Fibroblast of the aortic adventitia (primary cell): Measurements from ENCODE around the gene PLA2G2E. TPM values are rescaled to one million over a fixed set of nuclear protein-coding genes. Genes with fewer than 3 reads are reported as not detected.

ENCODE experiments used
- DNase-seq: peaks from one replicate; pipeline ENCODE4 v3.0.0-alpha.2; 2010; ENCODE audit warnings: low read depth
- H3K4me3 ChIP-seq: 2 replicates; pipeline ENCODE4 v1.5.1; 2011; ENCODE audit warnings: low read depth, mild to moderate bottlenecking, control low read depth, low read length, moderate library complexity
- total RNA-seq: library from RNA; depleted of rRNA; stranded (reverse); fragments of >200 nt; gene quantifications from 2 replicates; pipeline ENCODE4 v1.2.3, GENCODE V29; 2012; ENCODE audit warnings: low replicate concordance
- TF ChIP-seq, protein P1 (sequence below): IDR thresholded peaks from 2 replicates; pipeline ENCODE4 v1.5.1; 2011; ENCODE audit warnings: mild to moderate bottlenecking, low read length, control low read depth, inconsistent platforms; ENCODE audit not compliant: insufficient read depth

Gene PLA2G2E, protein sequence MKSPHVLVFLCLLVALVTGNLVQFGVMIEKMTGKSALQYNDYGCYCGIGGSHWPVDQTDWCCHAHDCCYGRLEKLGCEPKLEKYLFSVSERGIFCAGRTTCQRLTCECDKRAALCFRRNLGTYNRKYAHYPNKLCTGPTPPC
- not detected in 2 replicates for total RNA-seq

DNA sequence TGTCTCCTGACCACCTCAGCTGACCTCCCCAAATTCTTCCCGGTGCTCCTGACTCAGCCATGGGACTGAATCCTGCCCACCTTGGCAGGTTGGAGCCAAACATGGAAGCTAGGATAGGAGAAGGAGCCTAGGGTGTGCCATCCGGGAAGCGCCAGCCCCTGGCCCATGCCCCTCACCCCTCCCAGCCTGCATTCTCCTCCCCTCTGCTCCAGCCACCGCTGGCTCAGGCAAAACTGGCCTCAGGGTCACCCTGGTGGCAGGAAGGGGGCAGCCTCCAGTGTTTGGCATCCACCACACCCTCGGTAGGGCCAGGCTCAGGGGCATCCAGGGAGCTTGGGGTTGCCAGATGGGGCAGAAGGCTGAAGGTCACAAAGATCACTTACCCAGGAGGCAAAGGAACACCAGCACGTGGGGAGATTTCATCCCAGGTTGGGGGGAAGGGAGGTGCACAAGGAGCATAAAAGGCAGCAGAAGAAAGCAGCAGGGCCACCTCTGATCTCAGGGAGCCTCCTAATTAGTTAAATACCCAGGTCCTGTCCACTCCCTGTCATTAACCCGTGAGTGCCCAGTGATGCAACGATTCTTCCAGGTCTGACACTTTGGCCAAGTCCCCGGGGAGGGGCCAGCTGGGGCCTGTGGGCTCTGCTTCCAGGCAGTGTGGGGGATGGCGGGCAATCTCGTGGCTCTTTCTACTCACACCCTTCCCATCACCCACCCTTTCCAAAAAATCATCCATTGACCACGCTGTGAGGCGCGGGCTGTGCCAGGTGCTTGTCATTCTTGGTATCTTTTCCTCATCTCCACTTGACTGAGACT, at the start of gene PLA2G2E:
Gene PLA2G2E, minus strand, starts transcription at position 481 of the 816 bp plus-strand sequence. Its CDS starts 58 bp downstream, at position 423.
- H3K4me3 ChIP-seq = no peak within 1 kb of the TSS
- TF ChIP-seq, protein P1, sequence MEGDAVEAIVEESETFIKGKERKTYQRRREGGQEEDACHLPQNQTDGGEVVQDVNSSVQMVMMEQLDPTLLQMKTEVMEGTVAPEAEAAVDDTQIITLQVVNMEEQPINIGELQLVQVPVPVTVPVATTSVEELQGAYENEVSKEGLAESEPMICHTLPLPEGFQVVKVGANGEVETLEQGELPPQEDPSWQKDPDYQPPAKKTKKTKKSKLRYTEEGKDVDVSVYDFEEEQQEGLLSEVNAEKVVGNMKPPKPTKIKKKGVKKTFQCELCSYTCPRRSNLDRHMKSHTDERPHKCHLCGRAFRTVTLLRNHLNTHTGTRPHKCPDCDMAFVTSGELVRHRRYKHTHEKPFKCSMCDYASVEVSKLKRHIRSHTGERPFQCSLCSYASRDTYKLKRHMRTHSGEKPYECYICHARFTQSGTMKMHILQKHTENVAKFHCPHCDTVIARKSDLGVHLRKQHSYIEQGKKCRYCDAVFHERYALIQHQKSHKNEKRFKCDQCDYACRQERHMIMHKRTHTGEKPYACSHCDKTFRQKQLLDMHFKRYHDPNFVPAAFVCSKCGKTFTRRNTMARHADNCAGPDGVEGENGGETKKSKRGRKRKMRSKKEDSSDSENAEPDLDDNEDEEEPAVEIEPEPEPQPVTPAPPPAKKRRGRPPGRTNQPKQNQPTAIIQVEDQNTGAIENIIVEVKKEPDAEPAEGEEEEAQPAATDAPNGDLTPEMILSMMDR = no peak
- DNase-seq = no peak

DNA sequence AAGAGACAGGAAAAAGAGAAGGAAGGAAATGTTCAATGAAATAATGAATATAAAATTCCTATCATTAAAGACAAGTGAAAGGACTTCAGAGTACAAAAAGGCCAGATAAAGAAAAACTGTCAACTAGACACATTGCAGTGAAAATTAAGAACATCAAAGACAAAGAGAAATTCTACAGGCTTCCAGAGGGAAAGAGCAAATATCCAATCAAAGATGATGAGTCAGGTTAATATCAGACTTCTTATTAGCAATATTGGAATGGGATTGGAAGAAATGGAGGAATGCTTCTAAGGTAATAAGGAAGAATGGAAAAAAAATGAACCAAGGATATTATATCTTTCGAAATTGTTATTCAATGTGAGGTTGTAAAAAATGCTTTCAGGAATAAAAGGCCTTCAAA, 48.2 kb upstream of the PLA2G2E start:
- H3K4me3 ChIP-seq = no peak overlapping the region
- no peak for DNase-seq
- TF ChIP-seq, protein P1 = no peak

DNA sequence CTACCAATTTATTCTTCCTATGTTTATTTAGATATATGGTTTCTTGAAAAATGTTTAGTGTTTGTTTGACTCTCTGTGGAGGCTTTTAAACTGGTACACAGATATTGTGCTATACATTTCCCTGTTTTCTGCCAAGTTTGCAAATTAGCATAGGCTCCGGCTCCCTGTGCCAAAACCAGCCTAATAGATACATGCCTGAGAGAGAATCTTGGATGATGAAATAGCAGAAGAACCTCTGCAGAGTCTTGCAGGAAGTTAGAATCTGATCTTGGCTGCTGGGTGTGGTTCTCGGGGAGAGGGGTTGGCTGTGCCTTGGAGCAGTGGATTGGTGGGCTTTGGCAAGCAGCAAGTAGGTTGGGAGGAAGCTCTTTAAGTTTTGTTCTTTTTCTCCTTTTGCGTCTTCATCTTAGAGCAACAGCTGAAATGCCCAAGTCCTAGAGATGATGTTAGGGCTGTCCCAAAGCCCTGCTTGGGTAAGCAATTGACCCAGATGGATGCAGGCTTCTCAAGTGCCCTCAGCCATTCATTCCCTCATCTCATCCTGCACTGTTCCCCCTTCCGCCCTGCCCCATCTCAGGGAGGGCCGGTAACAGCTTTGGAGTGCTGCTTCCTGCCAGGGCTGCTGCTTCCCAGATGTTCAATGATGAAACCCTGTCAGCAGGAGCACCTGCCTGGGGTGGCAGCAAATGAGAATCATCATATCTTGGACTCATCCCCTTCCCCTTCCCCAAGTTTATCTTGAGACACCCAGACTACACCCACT, 46.7 kb upstream of the PLA2G2E start:
- DNase-seq = peak; percentile 9
- TF ChIP-seq, protein P1 = no peak
- no peak overlapping the region for H3K4me3 ChIP-seq

DNA sequence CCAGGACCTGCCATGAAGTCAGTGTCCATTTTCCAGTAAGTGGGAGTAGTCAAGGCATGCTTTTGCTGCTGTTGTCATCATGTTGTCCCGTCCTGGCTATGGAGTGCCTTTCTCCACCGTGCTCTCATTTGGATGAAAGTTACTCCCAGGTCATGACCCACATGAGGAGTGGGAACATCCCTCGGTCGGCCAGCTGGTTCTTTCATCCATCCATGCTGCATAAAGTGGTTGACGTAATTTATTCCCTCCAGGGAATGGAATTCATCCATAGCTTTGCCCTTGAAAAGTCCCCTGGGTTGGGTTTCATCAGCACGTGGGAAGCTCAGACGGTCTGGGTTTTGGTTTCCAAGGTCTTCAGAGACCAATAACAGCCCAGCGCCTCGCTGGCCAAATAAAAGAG, 44.4 kb upstream of the PLA2G2E start:
- TF ChIP-seq, protein P1 = no peak
- DNase-seq = no peak
- H3K4me3 ChIP-seq = no peak overlapping the region

DNA sequence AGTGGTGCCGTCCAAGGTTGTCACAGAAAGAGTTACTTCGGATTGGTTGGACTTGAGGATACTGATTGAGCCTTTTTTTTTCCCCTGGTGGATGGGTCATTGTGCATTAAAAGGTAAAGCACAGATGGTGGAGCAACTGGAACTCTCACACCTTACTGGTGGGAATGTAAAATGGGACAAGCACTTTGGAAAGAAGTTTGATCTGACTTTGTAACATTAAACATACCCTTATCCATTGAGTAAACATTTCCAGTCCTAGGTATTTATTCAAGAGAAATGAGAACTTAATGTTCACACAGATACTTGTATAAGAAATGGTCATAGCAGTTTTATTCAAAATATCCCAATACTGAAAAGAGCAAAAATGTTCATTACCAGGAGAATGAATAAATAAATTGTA, 41.1 kb upstream of the PLA2G2E start:
- DNase-seq = no peak
- TF ChIP-seq, protein P1 = no peak
- H3K4me3 ChIP-seq = no peak overlapping the region

DNA sequence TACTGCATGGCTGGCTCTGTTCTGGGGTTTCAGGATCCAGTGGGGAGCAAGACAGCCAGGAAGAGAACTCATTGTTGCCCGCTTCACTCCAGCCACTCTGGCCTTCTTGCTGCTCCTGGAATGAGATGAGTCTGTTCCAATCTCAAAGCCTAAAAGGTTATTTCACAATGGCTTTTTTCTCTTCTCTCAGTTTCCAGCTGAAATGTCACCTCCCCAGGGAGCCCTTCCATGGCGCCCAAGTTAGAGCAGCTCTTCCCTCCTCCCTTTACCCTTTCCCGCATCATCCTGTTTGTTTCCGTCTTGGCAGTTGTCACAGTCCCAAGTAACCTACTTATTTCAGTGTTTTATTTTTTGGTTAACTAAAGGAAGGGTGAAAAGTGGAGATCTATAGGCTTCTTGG, 40.2 kb upstream of the PLA2G2E start:
- TF ChIP-seq, protein P1 = no peak
- no peak for DNase-seq
- H3K4me3 ChIP-seq = no peak overlapping the region
